Activated B cell treated with CpG ODN at 0.5 μM for 24 hours (primary cell): Measurements from ENCODE around the gene MXD3. TPM values are rescaled to one million over a fixed set of nuclear protein-coding genes. Genes with fewer than 3 reads are reported as not detected.

Experiments used
- ATAC-seq: fragments of 200-7000 bp; cut with Tn5 transposase; one replicate; pipeline ENCODE4 v1.10.0; 2021; ENCODE audit warnings: low read depth, mild to moderate bottlenecking, moderate library complexity
- CTCF ChIA-PET: fragments of 350-600 bp; sonication (Branson Sonifier 250); formaldehyde crosslinking; loops from one replicate; lab custom pipeline; 2021; ENCODE audit warnings: antibody characterized with exemption; lab: Charles Lee
- POLR2A ChIA-PET: fragments of 350-600 bp; sonication (Branson Sonifier 250); formaldehyde crosslinking; loops from one replicate; lab custom pipeline; 2021; ENCODE audit warnings: antibody characterized with exemption; lab: Charles Lee
- DNase-seq: peaks from one replicate; pipeline ENCODE4 v3.0.0; 2022
- H3K27ac Mint-ChIP-seq: one replicate; pipeline ENCODE4 v1.8.0; 2020; ENCODE audit warnings: mixed read lengths
- H3K27me3 Mint-ChIP-seq: one replicate; pipeline ENCODE4 v1.8.0; 2021; ENCODE audit warnings: mixed read lengths
- H3K36me3 Mint-ChIP-seq: one replicate; pipeline ENCODE4 v1.8.0; 2021; ENCODE audit warnings: low read depth, mixed read lengths
- H3K4me1 Mint-ChIP-seq: one replicate; pipeline ENCODE4 v1.8.0; 2021; ENCODE audit warnings: mixed read lengths
- H3K4me3 Mint-ChIP-seq: one replicate; pipeline ENCODE4 v1.8.0; 2020; ENCODE audit warnings: mild to moderate bottlenecking, mixed read lengths
- H3K9me3 Mint-ChIP-seq: one replicate; pipeline ENCODE4 v1.8.0; 2020; ENCODE audit warnings: mixed read lengths
- CTCF ChIP-seq: fragments of 200-600 bp; IDR thresholded peaks from one replicate; pipeline ENCODE4 v1.8.0; 2022; ENCODE audit warnings: antibody characterized with exemption, mild to moderate bottlenecking
- intact Hi-C: fragments of 100-400 bp; cut with micrococcal nuclease; formaldehyde crosslinking; loops from one replicate; pipeline ENCODE4 v1.15.1; 2024
- total RNA-seq: library from RNA; stranded (reverse); gene quantifications from 2 replicates; pipeline ENCODE4 v1.2.3, GENCODE V29; 2022

MXD3 gene
- total RNA-seq, 1 donor from 2014 or later, result 9.1 TPM

GRCh38 chr5:177357459-177358351 lies 46.0 kb upstream of the MXD3 start, which contains the start of gene RGS14:
Gene RGS14 (plus strand): TSS chr5:177357924. CDS start chr5:177358025, 101 bp downstream.
- TF ChIP-seq CTCF, result no peak
- intact Hi-C loops, result loop anchor here (2.0 kb wide), 5 partner anchors 13 to 69 kb away; partner anchors contain the start of genes GRK6, PRELID1 and RAB24
- H3K36me3 Mint-ChIP-seq, result peaks cover 8% of the 10 kb centered on the region
- ChIA-PET CTCF (interaction anchor here (1.0 to 3.0 kb wide), 3 partner anchors 12 to 56 kb away, joined by 3 to 16 read pairs (median 3); no protein-coding TSS in a partner anchor), POLR2A (interaction anchor here (0.8 to 1.6 kb wide), 7 partner anchors 13 to 224 kb away, joined by 3 to 9 read pairs (median 4); partner anchors contain the start of genes NSD1, PRELID1 and RAB24)
- peak within 1 kb of the TSS; percentile 92 for H3K27ac Mint-ChIP-seq
- no peaks in the 10 kb centered on the region for H3K9me3 Mint-ChIP-seq
- no peaks in the 10 kb centered on the region for H3K27me3 Mint-ChIP-seq
- ATAC-seq (peak; percentile 89), DNase-seq (peak; percentile 71)
- peak within 1 kb of the TSS; percentile 85 for H3K4me3 Mint-ChIP-seq
- peaks cover 72% of the 10 kb centered on the region for H3K4me1 Mint-ChIP-seq

GRCh38 chr5:177357146-177357458 lies 45.4 kb upstream of the MXD3 start:
- no peak for TF ChIP-seq CTCF
- ChIA-PET POLR2A (interaction anchor here (0.8 to 1.6 kb wide), 7 partner anchors 13 to 223 kb away, joined by 3 to 9 read pairs (median 4); partner anchors contain the start of genes NSD1, PRELID1 and RAB24), CTCF (interaction anchor here (1.8 to 3.0 kb wide), 2 partner anchors 13 to 98 kb away, joined by 5 to 16 read pairs; no protein-coding TSS in a partner anchor)
- DNase-seq, result no peak
- Mint-ChIP-seq H3K36me3 (peaks cover 8% of the 10 kb centered on the region), H3K27ac (peak overlapping the region; percentile 92), H3K9me3 (no peaks in the 10 kb centered on the region), H3K27me3 (no peaks in the 10 kb centered on the region), H3K4me3 (peak overlapping the region; percentile 85), H3K4me1 (peaks cover 67% of the 10 kb centered on the region)
- intact Hi-C loops, result loop anchor here (2.0 kb wide), 5 partner anchors 14 to 70 kb away; partner anchors contain the start of genes GRK6, PRELID1 and RAB24
- no peak for ATAC-seq

- peak overlapping the region; percentile 85 for H3K4me3 Mint-ChIP-seq
- no peaks in the 10 kb centered on the region for H3K27me3 Mint-ChIP-seq
- no peak for ATAC-seq
- H3K27ac Mint-ChIP-seq, result peak overlapping the region; percentile 92
- peaks cover 67% of the 10 kb centered on the region for H3K4me1 Mint-ChIP-seq
- H3K36me3 Mint-ChIP-seq, result peaks cover 8% of the 10 kb centered on the region
- ChIA-PET POLR2A (interaction anchor here (0.6 to 1.0 kb wide), 5 partner anchors 8 to 99 kb away, joined by 3 to 9 read pairs (median 4); no protein-coding TSS in a partner anchor), CTCF (interaction anchor here (1.8 to 3.0 kb wide), 2 partner anchors 13 to 98 kb away, joined by 5 to 16 read pairs; no protein-coding TSS in a partner anchor)
- TF ChIP-seq CTCF, result no peak
- intact Hi-C loops, result loop anchor here (2.0 kb wide), 5 partner anchors 14 to 70 kb away; partner anchors contain the start of genes GRK6, PRELID1 and RAB24
- no peaks in the 10 kb centered on the region for H3K9me3 Mint-ChIP-seq
- DNase-seq, result no peak
These were observed 45.0 kb upstream of the MXD3 start for GRCh38 chr5:177356746-177357145.

GRCh38 chr5:177355868-177356168 lies 44.1 kb upstream of the MXD3 start:
- H3K27me3 Mint-ChIP-seq, result no peaks in the 10 kb centered on the region
- H3K36me3 Mint-ChIP-seq, result peaks cover 15% of the 10 kb centered on the region
- DNase-seq, result no peak
- ATAC-seq, result no peak
- H3K4me1 Mint-ChIP-seq, result peaks cover 63% of the 10 kb centered on the region
- no peak overlapping the region for H3K4me3 Mint-ChIP-seq
- H3K9me3 Mint-ChIP-seq, result no peaks in the 10 kb centered on the region
- H3K27ac Mint-ChIP-seq, result no peak overlapping the region
- intact Hi-C loops, result loop anchor here (2.0 kb wide), 5 partner anchors 15 to 71 kb away; partner anchors contain the start of genes GRK6, PRELID1 and RAB24
- ChIA-PET CTCF (interaction anchor here (1.1 to 1.8 kb wide), 3 partner anchors 13 to 99 kb away, joined by 3 to 5 read pairs (median 5); no protein-coding TSS in a partner anchor), POLR2A (interaction anchor here (0.6 kb wide), 1 partner anchor 9 kb away, joined by 4 read pairs; no protein-coding TSS in a partner anchor)
- no peak for TF ChIP-seq CTCF
